ENCODE results near the gene HNRNPA3.
A peak's percentile ranks its signal among the peaks of the same experiment; 100 is the strongest.
"Not testable (repeated sequence)": the region's sequence is repeated elsewhere in the genome, so short reads cannot be mapped to it uniquely, and the experiment has no call there.

Gene HNRNPA3

DNA sequence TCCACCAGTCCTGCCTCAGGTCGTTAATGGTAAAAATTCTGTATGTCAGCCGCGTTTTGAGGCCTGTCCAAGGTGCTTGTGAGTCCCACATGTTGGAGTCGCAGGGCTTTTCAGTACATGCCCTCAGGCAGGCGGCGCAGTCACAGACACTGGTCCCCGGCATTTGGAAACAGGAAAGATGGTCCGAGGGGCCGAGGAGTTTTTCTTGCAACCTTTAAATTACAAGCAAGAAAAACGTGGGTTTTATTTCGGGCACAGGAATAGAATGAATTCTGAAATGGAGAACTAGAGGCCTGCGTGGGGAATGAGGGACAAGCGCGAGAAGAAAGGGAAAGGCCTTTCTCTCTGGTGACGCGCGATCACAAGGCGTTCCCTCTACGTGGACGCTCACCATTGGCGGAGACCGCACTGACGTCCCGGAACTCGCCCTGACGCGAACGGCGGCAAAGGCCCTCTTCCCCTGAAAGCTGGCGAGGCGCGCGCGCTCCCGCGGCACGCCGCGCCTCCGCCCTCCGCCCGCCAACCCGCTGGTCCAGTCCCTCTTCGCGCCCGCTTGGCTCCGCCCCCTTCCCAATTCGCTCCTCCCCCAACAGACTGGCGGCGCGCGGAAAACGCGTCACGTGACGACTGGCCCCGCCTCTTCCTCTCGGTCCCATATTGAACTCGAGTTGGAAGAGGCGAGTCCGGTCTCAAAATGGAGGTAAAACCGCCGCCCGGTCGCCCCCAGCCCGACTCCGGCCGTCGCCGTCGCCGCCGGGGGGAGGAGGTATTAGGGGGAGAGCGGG lies at the start of gene HNRNPA3:
Gene HNRNPA3 (plus strand): TSS at position 689 of the 785 bp plus-strand sequence. CDS start 6 bp downstream, at position 695.
- DNase-seq = peak; percentile 96

DNA sequence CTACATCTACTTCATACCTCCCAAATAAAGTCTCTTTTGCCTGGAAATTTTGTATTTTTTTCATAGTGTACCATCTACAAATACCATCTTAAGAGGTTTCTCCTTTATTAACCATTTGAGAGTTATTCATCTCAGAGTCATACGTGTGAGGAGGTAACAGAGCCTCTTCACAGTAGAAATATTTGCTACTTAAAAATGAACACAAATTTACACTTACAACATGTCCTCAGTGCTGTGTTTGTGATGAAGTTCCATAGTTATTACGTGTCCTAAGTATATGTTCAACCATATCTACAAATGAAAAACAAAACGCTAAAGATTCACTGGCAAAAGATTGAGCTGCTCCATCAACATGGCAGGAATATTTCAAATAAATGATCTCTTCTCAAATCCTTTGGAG lies 48.5 kb upstream of the HNRNPA3 start:
- DNase-seq = peak in 1 of 2 experiments; percentile 59

DNA sequence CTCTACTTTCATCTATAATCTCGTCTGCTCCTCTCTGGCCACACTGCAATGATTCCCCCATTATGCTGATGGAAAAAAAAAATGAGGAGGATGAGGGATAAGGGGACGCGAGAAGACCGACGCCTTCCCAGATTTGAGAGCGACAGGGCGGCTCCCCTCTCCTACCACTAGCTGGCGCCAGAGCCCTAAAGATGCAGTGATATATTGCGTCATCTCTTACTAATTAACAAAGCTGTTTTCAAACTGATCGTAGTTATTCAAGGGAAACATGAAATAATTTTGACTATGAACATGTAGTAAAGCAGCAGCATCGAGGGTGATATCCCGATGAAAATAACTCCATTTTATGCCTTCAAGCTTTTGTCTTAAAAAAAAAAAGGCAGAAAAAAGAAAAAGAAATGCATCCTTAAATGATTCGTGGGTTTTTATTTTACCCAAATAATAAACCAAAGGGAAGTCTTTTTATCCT lies 48.0 kb upstream of the HNRNPA3 start:
- DNase-seq = peak; percentile 28 to 91

DNA sequence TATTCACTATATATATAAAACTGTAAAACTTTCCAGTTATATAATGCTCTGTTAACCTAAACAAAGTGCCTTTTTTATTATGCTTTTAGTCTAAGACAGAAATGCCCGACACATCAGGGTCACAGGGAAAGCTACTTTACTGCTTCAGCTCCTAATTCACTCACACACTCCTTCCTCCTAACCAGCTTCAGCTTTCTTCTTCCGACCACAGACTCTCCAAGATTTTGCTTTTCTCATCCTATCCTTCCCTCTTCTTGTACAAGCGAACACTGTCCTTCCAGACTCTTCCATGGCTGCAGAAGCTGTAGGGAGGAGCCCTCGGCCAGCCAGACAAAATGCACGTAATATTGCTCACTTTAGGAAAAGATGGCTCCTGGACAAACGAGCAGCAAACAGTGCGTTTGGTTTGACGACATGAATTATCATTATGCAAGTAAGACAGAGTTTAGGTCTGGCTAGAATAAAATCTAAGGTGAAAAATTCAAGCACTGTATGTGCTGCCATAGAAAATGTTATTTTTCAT lies 47.5 kb upstream of the HNRNPA3 start:
- DNase-seq = peak in 1 of 2 experiments; percentile 58

DNA sequence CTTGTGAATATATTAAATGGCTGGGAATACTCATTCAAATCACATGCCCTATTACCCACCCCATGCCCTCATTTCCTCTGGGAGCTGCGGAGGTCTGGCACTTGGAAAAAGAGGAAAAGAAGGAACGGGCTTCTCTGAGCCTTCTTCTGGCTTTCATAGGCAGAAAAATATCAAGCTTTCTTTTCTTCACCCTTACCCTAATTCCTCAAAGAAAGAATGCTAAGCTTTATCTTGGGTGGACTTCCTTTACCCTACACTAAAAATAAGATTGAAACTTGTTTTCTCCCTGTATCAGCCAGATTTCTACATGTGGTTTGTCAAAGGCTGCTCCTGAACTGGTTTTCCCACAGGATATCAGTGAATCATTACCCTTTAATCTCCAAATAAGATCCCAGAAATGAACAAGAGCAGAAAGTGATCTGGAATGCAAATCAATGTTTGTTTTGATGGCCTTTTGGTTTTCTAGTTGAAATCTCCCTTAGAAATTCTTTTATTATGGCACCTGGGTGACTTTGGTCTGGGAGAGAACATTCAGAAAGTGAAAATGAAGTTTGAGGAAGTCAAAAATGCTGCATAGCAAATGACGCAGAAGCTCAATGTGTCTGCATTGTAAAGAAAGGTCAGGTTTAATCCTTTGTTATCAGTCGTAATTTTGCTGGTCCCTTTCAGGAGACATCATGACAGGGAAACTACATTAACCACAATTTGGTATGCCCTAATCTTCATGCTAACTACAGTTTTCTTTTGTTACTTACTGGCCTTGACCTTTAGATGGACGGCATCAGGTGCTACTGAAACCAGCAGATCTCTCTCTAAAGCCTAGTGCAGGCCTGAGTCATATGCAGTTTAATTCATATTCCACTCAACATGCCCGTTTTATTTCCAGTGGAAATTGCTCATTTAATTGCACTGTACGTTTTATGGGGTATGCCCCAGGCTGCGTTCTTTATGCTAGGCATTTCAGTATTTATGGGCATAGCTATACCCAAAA lies 46.6 kb upstream of the HNRNPA3 start:
- no peak for DNase-seq

DNA sequence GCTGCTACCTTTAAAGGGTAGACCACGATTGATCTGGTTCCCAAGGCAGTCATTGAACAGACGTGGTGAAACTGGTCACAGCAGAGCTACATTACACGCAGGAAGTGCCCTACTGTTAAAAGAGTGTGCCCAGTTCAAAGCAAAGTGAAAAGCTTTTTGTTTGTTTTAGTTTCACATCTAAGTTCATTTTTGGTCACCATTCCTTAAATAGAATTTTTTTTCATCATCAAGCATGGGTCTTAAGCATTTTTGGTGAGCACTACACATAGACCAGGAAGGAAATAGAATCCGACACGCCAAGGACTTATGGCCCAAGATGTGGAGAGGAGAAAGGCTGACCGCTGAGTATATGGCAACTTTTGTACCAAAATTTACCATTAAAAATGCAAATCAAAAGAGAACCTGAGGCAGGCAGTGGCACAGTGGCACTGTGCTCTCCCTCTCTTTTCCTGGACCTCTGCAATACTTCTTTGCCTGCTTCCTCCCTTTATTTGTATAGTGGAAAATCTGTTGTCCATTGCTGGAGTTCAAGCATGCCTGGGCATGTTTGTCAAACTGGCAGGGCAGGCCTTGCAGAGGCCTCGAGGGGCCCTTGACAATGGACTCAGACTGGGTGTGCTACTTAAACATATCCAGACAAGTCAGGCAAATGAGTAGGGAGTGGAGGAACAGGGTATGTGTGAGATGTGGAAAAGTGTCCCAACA lies 42.6 kb upstream of the HNRNPA3 start:
- DNase-seq = no peak

DNA sequence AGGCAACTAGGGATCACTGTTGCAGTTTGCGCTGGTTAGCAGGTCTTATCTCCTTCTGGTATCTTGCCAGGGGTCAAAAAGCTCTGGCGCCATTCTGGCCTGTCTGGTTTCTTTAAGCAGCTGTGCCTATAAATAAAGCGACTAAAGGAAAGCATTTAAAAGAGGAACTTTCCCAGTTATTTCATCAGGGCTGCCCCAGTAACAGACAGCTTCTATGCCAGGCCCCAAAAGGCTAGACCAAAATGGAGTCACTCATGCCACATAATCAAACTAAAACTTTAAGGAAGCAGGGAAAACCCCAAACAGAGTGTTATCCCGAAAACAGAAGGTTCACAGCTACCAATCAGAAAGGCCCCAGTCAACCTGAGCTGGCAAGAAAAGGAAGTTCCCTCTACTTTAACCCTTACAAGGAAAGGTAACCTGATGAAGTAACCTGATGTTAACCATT lies 41.2 kb upstream of the HNRNPA3 start:
- no peak for DNase-seq

DNA sequence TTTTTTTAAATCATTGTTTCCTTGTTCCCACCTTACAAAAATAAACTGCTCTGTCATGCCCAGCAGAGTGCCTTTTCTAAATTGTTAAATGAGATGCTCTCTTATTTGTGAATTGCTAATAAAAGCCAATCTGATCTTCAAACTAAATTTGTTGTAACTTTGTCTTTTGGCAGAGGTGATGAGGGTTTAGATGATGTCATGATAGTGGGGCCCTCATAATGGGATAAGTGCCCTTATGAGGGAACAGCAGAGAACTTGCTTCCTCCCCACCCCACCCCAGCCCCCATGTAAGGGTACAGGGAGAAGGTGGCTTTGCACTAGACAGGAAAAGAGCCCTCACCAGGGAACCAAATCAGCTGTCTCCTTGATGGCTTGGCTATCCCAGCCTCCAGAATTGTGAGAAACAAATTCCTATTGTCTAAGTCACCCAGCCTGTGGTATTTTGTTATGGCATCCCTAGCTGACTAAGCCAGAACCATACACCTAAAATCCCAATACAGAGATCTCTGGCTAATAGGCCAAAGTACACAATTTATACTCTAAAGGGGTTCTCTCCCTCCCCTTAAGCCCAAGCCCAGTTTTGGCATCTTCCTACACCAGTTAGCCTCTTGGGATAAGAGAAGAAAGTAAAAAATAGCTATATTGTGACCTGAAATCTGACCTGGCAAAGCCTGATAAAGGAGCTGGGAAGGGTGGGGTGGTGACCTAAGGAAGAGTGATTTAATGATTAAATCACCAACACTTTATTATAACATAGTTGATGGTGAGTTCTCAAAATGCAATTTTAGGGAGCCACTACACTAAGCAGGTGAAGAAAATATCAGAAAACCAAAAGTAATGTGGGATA lies 40.3 kb upstream of the HNRNPA3 start:
- no peak for DNase-seq

DNA sequence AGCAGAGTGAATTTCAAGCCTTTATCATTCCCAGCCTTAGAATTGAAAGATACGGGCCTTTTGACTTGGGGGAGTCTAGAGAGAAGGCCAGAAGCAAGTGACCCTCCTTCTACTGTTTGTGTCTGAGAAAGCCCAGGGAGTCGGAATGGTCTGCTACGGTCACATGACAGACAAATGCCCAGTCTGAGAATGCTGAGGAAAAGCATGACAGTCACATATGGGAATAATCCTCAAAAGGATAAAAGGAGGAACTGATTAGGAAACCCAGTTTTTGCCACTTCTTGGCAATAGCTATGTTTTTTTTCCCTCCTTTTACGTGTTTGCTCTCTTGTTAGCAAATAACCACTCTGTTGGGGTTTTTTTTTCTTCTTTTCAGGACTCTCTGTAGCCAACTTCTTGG lies 38.1 kb upstream of the HNRNPA3 start:
- no peak for DNase-seq

DNA sequence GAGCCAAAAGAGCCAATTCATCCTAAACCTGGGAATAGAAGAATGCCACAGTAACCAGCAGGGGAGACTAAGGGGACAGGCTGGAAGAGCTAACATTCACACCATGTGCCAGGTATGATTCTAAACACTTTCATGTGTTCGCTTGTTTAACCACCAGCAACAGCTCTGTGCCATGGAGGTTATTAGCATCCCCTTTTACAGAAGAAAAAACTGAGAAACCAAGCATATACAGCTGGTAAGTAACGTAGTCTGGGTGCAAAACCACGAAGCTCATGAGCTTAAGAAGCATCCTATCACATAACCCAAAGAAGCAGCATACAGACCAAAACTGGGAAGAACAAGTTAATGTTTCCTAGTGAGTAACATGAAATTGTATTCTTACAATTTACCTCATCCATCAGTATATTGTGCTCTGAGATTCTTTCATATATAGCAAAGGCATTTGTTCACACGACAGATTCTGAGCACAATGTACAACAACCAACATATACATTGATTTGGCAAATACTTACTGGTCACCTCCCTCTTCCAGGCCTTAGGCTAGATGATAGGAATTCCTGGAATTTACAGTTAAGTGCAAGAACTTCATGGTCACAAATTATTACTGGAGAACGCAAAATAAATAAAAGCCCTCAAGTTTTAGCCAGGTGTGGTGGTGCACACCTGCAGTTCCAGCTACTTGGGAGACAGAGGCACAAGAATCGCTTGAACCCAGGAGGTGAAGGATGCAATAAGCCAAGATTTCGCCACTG lies 36.5 kb upstream of the HNRNPA3 start:
- no peak for DNase-seq

DNA sequence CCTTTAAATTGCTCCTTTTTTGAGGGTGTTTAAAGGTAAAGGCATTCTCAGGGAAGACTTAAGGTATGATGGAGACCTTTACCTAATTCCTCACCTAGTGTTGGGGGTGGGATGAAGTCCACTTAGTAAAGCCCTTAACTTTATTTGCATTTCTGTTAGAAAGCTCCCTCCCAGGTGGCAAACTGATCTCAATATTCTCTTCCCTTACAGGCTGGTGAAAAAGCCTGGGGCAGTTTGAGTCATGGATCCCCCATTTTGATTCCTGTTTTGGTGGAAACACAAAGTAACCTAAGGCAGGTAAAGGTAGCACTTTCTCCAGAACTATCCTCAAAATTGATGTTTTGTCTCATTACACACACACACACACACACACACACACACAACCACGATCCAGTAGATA lies 33.8 kb upstream of the HNRNPA3 start:
- DNase-seq = no peak

DNA sequence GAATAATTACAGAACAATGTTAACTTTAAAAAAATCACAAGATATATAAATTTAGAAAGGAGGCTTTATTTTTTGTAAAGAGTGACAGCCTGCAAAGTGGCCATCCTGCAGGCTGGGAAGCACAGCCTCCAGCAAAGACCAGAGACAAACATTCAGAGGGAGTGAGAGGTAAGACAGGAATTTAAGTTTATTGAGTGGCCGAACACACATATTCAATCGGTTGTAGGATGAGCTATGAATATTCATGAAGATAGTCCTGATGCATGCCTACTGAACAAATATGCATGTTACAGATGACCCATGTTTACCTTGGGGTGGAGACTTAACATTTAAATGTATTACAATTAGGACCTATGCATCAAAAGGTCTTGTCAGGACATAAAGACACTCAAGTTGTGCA lies 33.4 kb upstream of the HNRNPA3 start:
- no peak for DNase-seq

DNA sequence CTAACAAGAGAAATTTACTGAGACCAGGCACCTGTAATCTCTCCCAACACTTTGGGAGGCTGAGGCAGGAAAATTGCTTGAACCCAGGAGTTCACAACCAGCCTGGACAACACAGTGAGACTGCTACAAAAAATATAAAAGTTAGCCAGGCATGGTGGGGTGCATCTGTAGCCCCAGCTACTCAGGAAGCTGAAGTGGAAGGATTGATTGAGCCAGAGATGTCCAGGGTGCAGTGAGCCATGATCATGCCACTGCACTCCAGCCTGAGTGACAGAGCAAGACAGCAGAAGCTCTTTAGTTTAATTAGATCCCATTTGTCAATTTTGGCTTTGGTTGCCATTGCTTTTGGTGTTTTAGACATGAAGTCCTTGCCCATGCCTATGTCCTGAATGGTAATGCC lies 32.9 kb upstream of the HNRNPA3 start:
- DNase-seq = not testable (repeated sequence)

DNA sequence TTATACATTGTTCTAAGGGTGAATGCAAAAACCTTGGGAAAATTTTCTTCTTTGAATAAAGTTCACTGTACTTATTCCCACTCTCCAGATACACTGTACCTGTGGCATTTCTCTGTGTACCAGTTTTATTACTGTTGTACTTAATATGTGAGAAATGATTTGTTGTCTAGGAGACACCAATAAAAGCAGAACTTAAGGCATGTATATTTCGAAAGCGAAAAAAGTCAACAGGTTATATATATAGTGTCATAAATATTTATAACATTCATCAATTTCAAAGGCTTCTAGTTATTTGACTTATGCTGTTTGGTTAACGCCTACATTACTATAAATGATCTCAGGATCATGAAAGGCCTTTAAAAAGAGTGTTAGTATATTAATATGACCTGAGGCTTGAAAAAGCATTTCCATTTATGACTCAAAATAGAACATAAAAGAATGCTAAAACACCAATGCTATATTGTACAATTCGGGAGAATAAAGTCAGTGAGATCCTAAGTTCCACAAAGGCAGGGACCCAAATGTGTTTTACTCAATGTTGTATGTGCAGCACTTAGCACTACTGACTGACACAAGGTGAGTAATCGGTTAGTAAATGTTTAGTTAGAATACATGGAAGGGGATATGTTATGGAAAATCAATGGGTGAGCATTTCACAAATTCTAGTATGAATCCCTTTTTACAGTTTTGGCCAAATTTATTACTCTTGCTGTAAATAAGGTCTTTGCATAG lies 32.2 kb upstream of the HNRNPA3 start:
- DNase-seq = no peak

DNA sequence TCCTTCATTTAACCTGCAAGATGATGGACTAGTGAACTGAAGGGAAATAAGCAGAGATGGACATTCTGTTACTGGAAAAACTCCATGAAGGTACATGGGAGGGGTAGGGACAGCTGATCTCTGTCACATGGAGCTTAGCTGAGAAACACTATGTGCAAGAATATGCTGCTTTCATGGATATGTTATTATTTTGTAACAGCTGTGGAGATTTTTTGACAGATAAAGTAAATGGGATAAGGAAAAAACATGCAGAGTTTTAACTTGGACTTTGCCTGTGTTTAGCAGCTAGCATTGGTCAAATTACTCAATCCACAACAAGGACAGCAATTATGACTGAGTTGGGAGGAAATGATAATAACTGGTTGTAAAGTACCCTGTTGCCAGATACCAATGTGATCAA lies 28.7 kb upstream of the HNRNPA3 start:
- DNase-seq = no peak

DNA sequence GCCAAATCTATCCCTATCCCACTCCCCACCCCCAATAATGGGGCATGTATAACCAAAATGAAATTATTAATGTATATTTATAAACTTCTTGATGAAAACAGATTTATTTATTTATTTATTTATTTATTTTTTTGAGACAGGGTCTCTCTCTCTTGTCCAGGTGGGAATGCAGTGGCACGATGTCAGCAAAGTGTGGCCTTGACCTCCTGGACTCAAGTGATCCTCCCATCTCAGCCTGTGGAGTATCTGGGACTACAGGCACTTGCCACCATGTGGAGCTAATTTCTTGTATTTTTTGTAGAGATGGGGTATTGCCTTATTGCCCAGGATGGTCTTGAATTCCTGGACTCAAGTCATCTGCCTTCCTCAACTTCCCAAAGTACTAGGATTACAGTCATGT lies 28.0 kb upstream of the HNRNPA3 start:
- no peak for DNase-seq

DNA sequence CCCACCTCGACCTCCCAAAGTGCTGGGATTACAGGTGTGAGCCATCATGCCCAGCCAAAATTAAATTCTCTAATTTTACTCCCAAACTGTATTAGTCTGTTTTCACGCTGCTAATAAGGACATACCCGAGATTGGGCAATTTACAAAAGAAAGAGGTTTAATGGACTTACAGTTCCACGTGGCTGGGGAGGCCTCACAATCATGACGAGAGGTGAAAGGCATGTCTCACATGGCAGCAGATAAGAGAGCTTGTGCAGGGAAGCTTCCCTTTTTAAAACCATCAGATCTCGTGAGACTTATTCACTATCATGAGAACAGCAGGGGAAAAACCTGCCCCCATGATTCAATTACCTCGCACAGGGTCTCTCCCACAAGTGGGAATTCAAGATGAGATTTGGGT lies 26.6 kb upstream of the HNRNPA3 start:
- not testable (repeated sequence) for DNase-seq

DNA sequence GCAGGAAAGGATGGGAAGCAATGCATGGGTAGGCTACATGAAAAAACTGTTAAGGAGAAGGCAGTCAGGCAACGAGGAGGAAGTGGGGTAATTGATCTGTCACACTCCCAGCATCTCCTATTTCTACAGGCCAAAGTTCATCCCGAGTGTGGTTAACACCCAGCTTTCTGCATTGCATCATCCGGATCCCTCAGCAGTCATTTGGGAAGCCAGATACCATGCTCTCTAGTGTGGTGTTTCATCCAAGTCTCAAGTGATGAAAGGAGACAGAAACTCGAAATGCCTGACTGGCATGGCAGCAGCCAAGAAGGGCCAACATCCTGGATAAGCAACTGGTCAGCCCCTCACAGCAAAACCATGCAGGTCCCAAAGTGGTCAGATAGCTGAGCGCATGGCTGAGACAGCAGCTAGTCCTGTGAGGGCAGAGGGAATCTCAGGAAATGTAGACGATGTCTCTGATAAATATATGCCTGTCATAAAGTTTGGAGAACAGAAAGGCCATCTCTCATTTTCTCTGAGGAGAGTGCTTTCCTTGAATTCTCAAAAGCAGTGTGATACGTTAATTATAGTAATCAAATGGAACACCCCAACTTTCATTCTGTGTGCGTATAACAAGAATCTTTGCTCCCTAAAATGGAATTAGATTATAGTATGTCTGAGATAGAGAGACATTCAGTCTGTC lies 24.8 kb upstream of the HNRNPA3 start:
- no peak for DNase-seq
